ENCODE results near the gene IDNK. TPM values are rescaled to one million over a fixed set of nuclear protein-coding genes. Genes with fewer than 3 reads are reported as not detected.

IDNK gene
- total RNA-seq (2012; rRNA removed) = 1.4 and 1.7 TPM in 2 replicates
- 2.0 and 2.3 TPM in 2 replicates for polyA plus RNA-seq (2012; rRNA removed)
- polyA plus RNA-seq (2012; cell fraction: cytosol; rRNA removed) = 0.69 and 1.2 TPM in 2 replicates
- polyA plus RNA-seq (2012; cell fraction: nucleus; rRNA removed; ENCODE audit: low replicate concordance) = 0.47 and 2.9 TPM in 2 replicates
- Bru-seq, nascent RNA = percentile 47 among the genes with signal in this experiment
- percentile 37 among the genes with signal in this experiment for BruChase-seq, experiment 1, labeled RNA remaining after a 6-hour chase
- percentile 39 among the genes with signal in this experiment for BruChase-seq, experiment 2, labeled RNA remaining after a 2-hour chase
- long read RNA-seq, partial matches to known transcripts = 0 of 4 reads
- long read RNA-seq, other reads (novel, unspliced or antisense) = 3 of 4 reads

GRCh38 chr9:83622939-83623678 is at the start of gene IDNK:
Gene IDNK, plus strand, starts transcription at chr9:83623143. Its CDS starts 29 bp downstream, at chr9:83623172.
- Histone ChIP-seq H3K9me3 (ENCODE audit: control insufficient read depth, insufficient read depth, low read length) (no peaks in the 10 kb centered on the region), H2BK20ac (ENCODE audit: low read depth, low read length) (no peak within 1 kb of the TSS), H2AK9ac (replicated peaks; ENCODE audit: low read depth, low read length, poor library complexity) (peak within 1 kb of the TSS; percentile 89), H3K4ac (ENCODE audit: low read depth, low read length) (peak within 1 kb of the TSS; percentile 87), H4K5ac (ENCODE audit: low read depth, low read length) (peak within 1 kb of the TSS; percentile 93), H3K23ac (ENCODE audit: low read depth, low read length) (peak within 1 kb of the TSS; percentile 92), H3K56ac (ENCODE audit: extremely low read depth, insufficient read depth, low read length) (peak within 1 kb of the TSS; percentile 45), H3K27me3 (ENCODE audit: control insufficient read depth, insufficient read depth, low read length) (no peaks in the 10 kb centered on the region), H3K4me2 (ENCODE audit: low read depth, low read length) (peak within 1 kb of the TSS; percentile 92), H2BK5ac (ENCODE audit: low read depth, low read length, poor library complexity, severe bottlenecking) (peak within 1 kb of the TSS; percentile 35), H3K4me1 (ENCODE audit: control insufficient read depth, insufficient read depth, low read length) (peaks cover 3% of the 10 kb centered on the region; the same call in 1 of the 2 replicates), H2BK15ac (ENCODE audit: low read depth, low read length) (no peak within 1 kb of the TSS), H2AFZ (replicated peaks; ENCODE audit: low read length, poor library complexity) (peak within 1 kb of the TSS; percentile 97), H3K79me1 (ENCODE audit: low read depth in 1 of 2, low read length in 2 of 2) (peaks cover 3 to 11% of the 10 kb centered on the region in 2 experiments; a peak in 2 of 4 replicates), H4K20me1 (ENCODE audit: insufficient read depth, low read length) (no peaks in the 10 kb centered on the region), H4K91ac (ENCODE audit: insufficient read depth, low read depth, low read length) (peak within 1 kb of the TSS; percentile 72), H3K27ac (ENCODE audit: insufficient read depth, low read length) (peak within 1 kb of the TSS; percentile 75), H3K9me1 (ENCODE audit: insufficient read depth, low read length) (peaks cover 3% of the 10 kb centered on the region), H2BK120ac (ENCODE audit: low read depth, low read length) (peak within 1 kb of the TSS; percentile 46), H3K36me3 (ENCODE audit: control insufficient read depth, insufficient read depth, low read length) (peaks cover 6% of the 10 kb centered on the region; the same call in 1 of the 2 replicates), H3K9ac (ENCODE audit: low read depth, low read length) (peak within 1 kb of the TSS; percentile 93), H4K8ac (ENCODE audit: low read depth in 2 of 2, low read length in 2 of 2) (peak within 1 kb of the TSS; percentile 80 to 93), H3K18ac (ENCODE audit: low read depth, low read length) (peak within 1 kb of the TSS; percentile 24; the same call in 1 of the 2 replicates), H3K14ac (replicated peaks; ENCODE audit: low read depth, low read length) (peak within 1 kb of the TSS; percentile 94), H2AK5ac (ENCODE audit: low read depth, low read length) (peak within 1 kb of the TSS; percentile 6), H3K4me3 (ENCODE audit: insufficient read depth, low read depth, low read length) (peak within 1 kb of the TSS; percentile 83)
- in situ Hi-C loops (cut with MboI; ENCODE audit: low sequenced_read_pairs) = loop anchor here (10.0 kb wide), 1 partner anchor 292 kb away; no protein-coding TSS in a partner anchor
- WGBS, 2 experiments (ENCODE audit: extremely low coverage in 2 of 2, insufficient read length in 1 of 2) = 2% methylated on average over 21 of the region's 79 CpGs; no CpG with 5 or more reads in 1 of the 2 experiments
- intact Hi-C loops (cut with micrococcal nuclease) = no loop called here
- ChIA-PET POLR2A (ENCODE audit: unreplicated experiment) (interaction anchor here (0.5 to 0.6 kb wide), 2 partner anchors 9 to 199 kb away, joined by 3 read pairs; no protein-coding TSS in a partner anchor), CTCF (no interaction called here)
- TF ChIP-seq POLR2A (IDR thresholded peaks at IDR 0.05; ENCODE audit: low read depth, low read length) (peak; percentile 28; the same call in 1 of the 2 replicates), SMC3 (IDR thresholded peaks at IDR 0.05; ENCODE audit: low read depth, low read length) (no peak)
- dilution Hi-C loops (cut with HindIII; ENCODE audit: low sequenced_read_pairs, unreplicated experiment) = no loop called here
- DNase-seq = peak; percentile 24
- BruUV-seq (replicated peaks) = no TSS peak
- ATAC-seq (ENCODE audit: low read depth) = peak; percentile 93
